WTC11 (cell line): ENCODE data around the gene ZNF366.

Experiments
- TF ChIP-seq, protein P1 (sequence below): sonication (generic); formaldehyde crosslinking; conservative IDR thresholded peaks from 2 replicates; pipeline ENCODE4 v1.8.1; 2022; ENCODE audit warnings: mild to moderate bottlenecking, missing genetic modification reagents
- TF ChIP-seq, protein P2 (sequence below): fragments of 200-600 bp; IDR thresholded peaks from 2 replicates; pipeline ENCODE4 v1.8.0; 2022; ENCODE audit warnings: antibody characterized with exemption
- TF ChIP-seq, protein P3 (sequence below): sonication (generic); formaldehyde crosslinking; IDR thresholded peaks from 2 replicates; pipeline ENCODE4 v1.8.1; 2023; ENCODE audit warnings: mild to moderate bottlenecking, missing genetic modification reagents, moderate library complexity
- TF ChIP-seq, protein P4 (sequence below): fragments of 250-450 bp; sonication (Bioruptor Pico); IDR thresholded peaks from 2 replicates; pipeline ENCODE4 v1.9.0; 2021; ENCODE audit warnings: moderate library complexity, mild to moderate bottlenecking, inconsistent platforms, borderline replicate concordance

DNA sequence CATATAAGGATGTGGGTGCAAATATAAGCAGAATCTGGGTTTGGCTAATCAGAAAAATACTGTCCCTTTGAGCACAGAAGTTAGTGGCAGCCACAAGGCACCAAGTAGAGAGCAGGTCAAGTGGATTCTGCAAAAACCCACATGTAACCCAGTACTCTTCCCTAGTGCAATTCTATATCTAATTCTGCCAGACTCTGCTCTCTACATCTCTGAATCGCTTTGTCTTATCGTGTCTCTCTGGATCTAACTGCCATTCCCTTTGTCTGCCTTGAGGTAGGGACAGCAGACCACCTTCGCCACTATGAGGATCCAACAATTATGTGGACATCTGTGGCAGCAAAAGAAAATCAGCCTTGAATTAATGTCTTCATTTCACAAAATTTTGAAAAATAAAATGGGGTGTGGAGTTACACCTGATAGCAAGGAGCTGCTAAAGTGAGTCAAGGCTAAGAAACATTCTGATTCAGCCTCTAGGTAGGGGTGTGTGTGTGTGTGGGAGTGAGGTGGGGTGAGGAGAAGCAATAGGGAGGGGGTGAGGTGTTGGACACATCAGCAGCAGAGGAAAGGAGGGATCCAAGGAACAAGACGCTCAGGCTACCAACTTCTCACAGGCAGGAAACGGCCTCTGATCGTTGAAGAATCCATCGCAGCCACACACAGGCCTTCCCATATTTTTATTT lies 33.7 kb upstream of the ZNF366 start:
- TF ChIP-seq, protein P1, sequence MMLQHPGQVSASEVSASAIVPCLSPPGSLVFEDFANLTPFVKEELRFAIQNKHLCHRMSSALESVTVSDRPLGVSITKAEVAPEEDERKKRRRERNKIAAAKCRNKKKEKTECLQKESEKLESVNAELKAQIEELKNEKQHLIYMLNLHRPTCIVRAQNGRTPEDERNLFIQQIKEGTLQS (CRISPR knock-in tag), result no peak
- TF ChIP-seq, protein P2, sequence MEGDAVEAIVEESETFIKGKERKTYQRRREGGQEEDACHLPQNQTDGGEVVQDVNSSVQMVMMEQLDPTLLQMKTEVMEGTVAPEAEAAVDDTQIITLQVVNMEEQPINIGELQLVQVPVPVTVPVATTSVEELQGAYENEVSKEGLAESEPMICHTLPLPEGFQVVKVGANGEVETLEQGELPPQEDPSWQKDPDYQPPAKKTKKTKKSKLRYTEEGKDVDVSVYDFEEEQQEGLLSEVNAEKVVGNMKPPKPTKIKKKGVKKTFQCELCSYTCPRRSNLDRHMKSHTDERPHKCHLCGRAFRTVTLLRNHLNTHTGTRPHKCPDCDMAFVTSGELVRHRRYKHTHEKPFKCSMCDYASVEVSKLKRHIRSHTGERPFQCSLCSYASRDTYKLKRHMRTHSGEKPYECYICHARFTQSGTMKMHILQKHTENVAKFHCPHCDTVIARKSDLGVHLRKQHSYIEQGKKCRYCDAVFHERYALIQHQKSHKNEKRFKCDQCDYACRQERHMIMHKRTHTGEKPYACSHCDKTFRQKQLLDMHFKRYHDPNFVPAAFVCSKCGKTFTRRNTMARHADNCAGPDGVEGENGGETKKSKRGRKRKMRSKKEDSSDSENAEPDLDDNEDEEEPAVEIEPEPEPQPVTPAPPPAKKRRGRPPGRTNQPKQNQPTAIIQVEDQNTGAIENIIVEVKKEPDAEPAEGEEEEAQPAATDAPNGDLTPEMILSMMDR, result no peak
- TF ChIP-seq, protein P3, sequence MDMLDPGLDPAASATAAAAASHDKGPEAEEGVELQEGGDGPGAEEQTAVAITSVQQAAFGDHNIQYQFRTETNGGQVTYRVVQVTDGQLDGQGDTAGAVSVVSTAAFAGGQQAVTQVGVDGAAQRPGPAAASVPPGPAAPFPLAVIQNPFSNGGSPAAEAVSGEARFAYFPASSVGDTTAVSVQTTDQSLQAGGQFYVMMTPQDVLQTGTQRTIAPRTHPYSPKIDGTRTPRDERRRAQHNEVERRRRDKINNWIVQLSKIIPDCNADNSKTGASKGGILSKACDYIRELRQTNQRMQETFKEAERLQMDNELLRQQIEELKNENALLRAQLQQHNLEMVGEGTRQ, result no peak
- TF ChIP-seq, protein P4, sequence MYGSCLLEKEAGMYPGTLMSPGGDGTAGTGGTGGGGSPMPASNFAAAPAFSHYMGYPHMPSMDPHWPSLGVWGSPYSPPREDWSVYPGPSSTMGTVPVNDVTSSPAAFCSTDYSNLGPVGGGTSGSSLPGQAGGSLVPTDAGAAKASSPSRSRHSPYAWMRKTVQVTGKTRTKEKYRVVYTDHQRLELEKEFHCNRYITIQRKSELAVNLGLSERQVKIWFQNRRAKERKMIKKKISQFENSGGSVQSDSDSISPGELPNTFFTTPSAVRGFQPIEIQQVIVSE, result no peak
